IMR-90 (cell line): ENCODE results near the gene TMEM212. TPM values are rescaled to one million over a fixed set of nuclear protein-coding genes. Genes with fewer than 3 reads are reported as not detected.
A peak's percentile ranks its signal among the peaks of the same experiment; 100 is the strongest.

Source experiments
- ATAC-seq: fragments of 200-7000 bp; cut with Tn5 transposase; 2 replicates; pipeline ENCODE4 v1.9.1; 2020; ENCODE audit warnings: low read depth, mild to moderate bottlenecking, moderate library complexity
- BruUV-seq: library from RNA; stranded (reverse); fragments of 400-500 nt; replicated peaks from 2 replicates; lab custom pipeline; 2021; lab: Mats Ljungman, UMichigan
- CTCF ChIA-PET: fragments of 300-600 bp; formaldehyde crosslinking; extraction: SDS; loops from one replicate; lab custom pipeline; 2021; ENCODE audit warnings: antibody characterized with exemption; lab: Yijun Ruan, JAX
- POLR2A ChIA-PET: fragments of 300-600 bp; sonication (Branson Sonifier 250); formaldehyde crosslinking; loops from one replicate; lab custom pipeline; 2022; ENCODE audit warnings: antibody characterized with exemption; ENCODE audit not compliant: unreplicated experiment; lab: Charles Lee
- DNase-seq: peaks from one replicate; pipeline ENCODE4 v3.0.0; 2013
- H2AFZ ChIP-seq: replicated peaks from 2 replicates; pipeline ENCODE3; 2013; ENCODE audit warnings: low read length, mild to moderate bottlenecking; ENCODE audit not compliant: poor library complexity
- H2AK5ac ChIP-seq: 2 replicates; pipeline ENCODE4 v1.6.1; 2013; ENCODE audit warnings: low read depth, low read length, inconsistent platforms
- H2AK9ac ChIP-seq: replicated peaks from 2 replicates; pipeline ENCODE3; 2013; ENCODE audit warnings: mild to moderate bottlenecking, low read depth, low read length, moderate library complexity; ENCODE audit not compliant: poor library complexity
- H2BK120ac ChIP-seq: 2 replicates; pipeline ENCODE4 v1.6.1; 2013; ENCODE audit warnings: low read depth, low read length, inconsistent platforms
- H2BK15ac ChIP-seq: 3 replicates; pipeline ENCODE4 v1.6.1; 2013; ENCODE audit warnings: low read depth, low read length, inconsistent platforms
- H2BK20ac ChIP-seq: 2 replicates; pipeline ENCODE4 v1.6.1; 2013; ENCODE audit warnings: low read depth, mild to moderate bottlenecking, inconsistent platforms, low read length, moderate library complexity
- H2BK5ac ChIP-seq: 2 replicates; pipeline ENCODE4 v1.6.1; 2013; ENCODE audit warnings: mild to moderate bottlenecking, low read depth, low read length, inconsistent platforms; ENCODE audit not compliant: poor library complexity, severe bottlenecking
- H3K14ac ChIP-seq: replicated peaks from 2 replicates; pipeline ENCODE4 v1.6.1; 2013; ENCODE audit warnings: low read depth, low read length, inconsistent platforms
- H3K18ac ChIP-seq: 2 replicates; pipeline ENCODE4 v1.6.1; 2013; ENCODE audit warnings: low read depth, low read length, control low read depth
- H3K23ac ChIP-seq: 2 replicates; pipeline ENCODE4 v1.6.1; 2013; ENCODE audit warnings: low read depth, low read length, inconsistent platforms
- H3K27ac ChIP-seq: 2 replicates; pipeline ENCODE4 v1.5.1; 2013; ENCODE audit warnings: mild to moderate bottlenecking, control low read depth, low read length; ENCODE audit not compliant: insufficient read depth
- H3K27me3 ChIP-seq: 2 replicates; pipeline ENCODE4 v1.6.1; 2013; ENCODE audit warnings: low read length; ENCODE audit not compliant: control insufficient read depth, insufficient read depth
- H3K36me3 ChIP-seq: 2 replicates; pipeline ENCODE4 v1.6.1; 2013; ENCODE audit warnings: low read length, mixed read lengths; ENCODE audit not compliant: control insufficient read depth, insufficient read depth
- H3K4ac ChIP-seq: 2 replicates; pipeline ENCODE4 v1.6.1; 2013; ENCODE audit warnings: low read depth, low read length, inconsistent platforms
- H3K4me1 ChIP-seq: 2 replicates; pipeline ENCODE4 v1.6.1; 2013; ENCODE audit warnings: low read length, mixed read lengths; ENCODE audit not compliant: control insufficient read depth, insufficient read depth
- H3K4me2 ChIP-seq: 2 replicates; pipeline ENCODE4 v1.6.1; 2013; ENCODE audit warnings: low read depth, mild to moderate bottlenecking, control low read depth, low read length, moderate library complexity
- H3K4me3 ChIP-seq: 2 replicates; pipeline ENCODE4 v1.5.1; 2013; ENCODE audit warnings: low read depth, mild to moderate bottlenecking, control low read depth, low read length, moderate library complexity; ENCODE audit not compliant: insufficient read depth
- H3K56ac ChIP-seq: 2 replicates; pipeline ENCODE4 v1.6.1; 2013; ENCODE audit warnings: low read length, inconsistent platforms; ENCODE audit not compliant: insufficient read depth; ENCODE audit errors: extremely low read depth
- H3K79me1 ChIP-seq, 2 experiments: 2 replicates each; pipeline ENCODE4 v1.6.1; 2013; ENCODE audit warnings: low read length in 2 of 2, inconsistent platforms in 1 of 2, low read depth in 1 of 2
- H3K9ac ChIP-seq: 2 replicates; pipeline ENCODE4 v1.6.1; 2013; ENCODE audit warnings: low read depth, low read length, control low read depth
- H3K9me1 ChIP-seq: 2 replicates; pipeline ENCODE4 v1.6.1; 2013; ENCODE audit warnings: low read length, inconsistent platforms; ENCODE audit not compliant: insufficient read depth
- H3K9me3 ChIP-seq: 2 replicates; pipeline ENCODE4 v1.6.1; 2013; ENCODE audit warnings: low read length; ENCODE audit not compliant: control insufficient read depth, insufficient read depth
- H4K20me1 ChIP-seq: 2 replicates; pipeline ENCODE4 v1.6.1; 2013; ENCODE audit warnings: low read length, inconsistent platforms; ENCODE audit not compliant: insufficient read depth
- H4K5ac ChIP-seq: 2 replicates; pipeline ENCODE4 v1.6.1; 2013; ENCODE audit warnings: mild to moderate bottlenecking, low read depth, low read length, control low read depth
- H4K8ac ChIP-seq, 2 experiments: 2 replicates each; pipeline ENCODE4 v1.6.1; 2013; ENCODE audit warnings: low read depth in 2 of 2, low read length in 2 of 2, control low read depth in 1 of 2, inconsistent platforms in 1 of 2
- H4K91ac ChIP-seq: 2 replicates; pipeline ENCODE4 v1.6.1; 2013; ENCODE audit warnings: low read depth, low read length, inconsistent platforms; ENCODE audit not compliant: insufficient read depth
- CHD1 ChIP-seq: IDR thresholded peaks from 2 replicates; pipeline ENCODE4 v1.6.1; 2012; ENCODE audit warnings: low read depth, low read length, improper control_type of control experiment
- FOS ChIP-seq: fragments of 150-350 bp; IDR thresholded peaks from 2 replicates; pipeline ENCODE4 v1.6.1; 2016; ENCODE audit warnings: low read depth, low read length
- MAFK ChIP-seq: IDR thresholded peaks from 2 replicates; pipeline ENCODE4 v1.6.1; 2012; ENCODE audit warnings: low read depth, low read length, improper control_type of control experiment
- MAZ ChIP-seq: IDR thresholded peaks from 2 replicates; pipeline ENCODE4 v1.6.1; 2012; ENCODE audit warnings: low read depth, mild to moderate bottlenecking, low read length, improper control_type of control experiment, moderate library complexity, borderline replicate concordance
- MXI1 ChIP-seq: IDR thresholded peaks from 2 replicates; pipeline ENCODE4 v1.6.1; 2012; ENCODE audit warnings: low read depth, mild to moderate bottlenecking, low read length, moderate library complexity, borderline replicate concordance
- RAD21 ChIP-seq: IDR thresholded peaks from 2 replicates; pipeline ENCODE4 v1.6.1; 2012; ENCODE audit warnings: low read length, improper control_type of control experiment
- RCOR1 ChIP-seq: IDR thresholded peaks from 2 replicates; pipeline ENCODE4 v1.6.1; 2012; ENCODE audit warnings: mild to moderate bottlenecking, low read length, improper control_type of control experiment; ENCODE audit not compliant: insufficient replicate concordance
- RFX5 ChIP-seq: IDR thresholded peaks from 2 replicates; pipeline ENCODE4 v1.8.0; 2012; ENCODE audit warnings: low read depth, mild to moderate bottlenecking, low read length, moderate library complexity
- SMC3 ChIP-seq: fragments of 150-350 bp; IDR thresholded peaks from 2 replicates; pipeline ENCODE4 v1.6.1; 2016; ENCODE audit warnings: low read depth, mild to moderate bottlenecking, antibody characterized with exemption, low read length, moderate library complexity
- WGBS, 2 experiments: methylation state at CpG; one replicate each; pipeline versions ENCODE4 v1.1.5 to v1.1.7; 2013; ENCODE audit warnings: missing lambda C conversion rate in 2 of 2; ENCODE audit not compliant: insufficient read length in 1 of 2; ENCODE audit errors: extremely low coverage in 2 of 2; 5-methylcytosine and 5-hydroxymethylcytosine counted together
- dilution Hi-C: fragments of 300-500 bp; cut with HindIII; formaldehyde crosslinking; loops from one replicate; pipeline ENCODE4 v1.14.3; 2018; ENCODE audit warnings: low sequenced_read_pairs; ENCODE audit not compliant: unreplicated experiment
- in situ Hi-C: fragments of 300-500 bp; cut with MboI; formaldehyde crosslinking; loops from 3 replicates; pipeline ENCODE4 v1.14.3; 2019; ENCODE audit warnings: low sequenced_read_pairs, inconsistent platforms, mixed read lengths
- intact Hi-C: fragments of 100-400 bp; cut with micrococcal nuclease; formaldehyde crosslinking; loops from 2 replicates; pipeline ENCODE4 v1.10.0; 2022
- polyA plus RNA-seq, 3 experiments: library from polyadenylated mRNA; depleted of rRNA; stranded (reverse); fragments of >200 nt; gene quantifications; 2 replicates each; pipeline ENCODE4 v1.2.3, GENCODE V29; 2012; ENCODE audit warnings: low replicate concordance in 1 of 3
- total RNA-seq: library from RNA; depleted of rRNA; stranded (reverse); fragments of >200 nt; gene quantifications from 2 replicates; pipeline ENCODE4 v1.2.3, GENCODE V29; 2012
- TF ChIP-seq, protein P1 (sequence below): conservative IDR thresholded peaks from 2 replicates; pipeline ENCODE4 v1.5.1; 2012; ENCODE audit warnings: mild to moderate bottlenecking, low read depth, low read length, improper control_type of control experiment
- TF ChIP-seq, protein P2 (sequence below): fragments of 150-350 bp; IDR thresholded peaks from 2 replicates; pipeline ENCODE4 v1.6.1; 2016; ENCODE audit warnings: low read depth, mild to moderate bottlenecking, low read length, moderate library complexity, borderline replicate concordance

TMEM212 gene
- total and polyA plus RNA-seq, 2 of the 4 experiments (the other 2 are of a cell fraction): not detected

DNA sequence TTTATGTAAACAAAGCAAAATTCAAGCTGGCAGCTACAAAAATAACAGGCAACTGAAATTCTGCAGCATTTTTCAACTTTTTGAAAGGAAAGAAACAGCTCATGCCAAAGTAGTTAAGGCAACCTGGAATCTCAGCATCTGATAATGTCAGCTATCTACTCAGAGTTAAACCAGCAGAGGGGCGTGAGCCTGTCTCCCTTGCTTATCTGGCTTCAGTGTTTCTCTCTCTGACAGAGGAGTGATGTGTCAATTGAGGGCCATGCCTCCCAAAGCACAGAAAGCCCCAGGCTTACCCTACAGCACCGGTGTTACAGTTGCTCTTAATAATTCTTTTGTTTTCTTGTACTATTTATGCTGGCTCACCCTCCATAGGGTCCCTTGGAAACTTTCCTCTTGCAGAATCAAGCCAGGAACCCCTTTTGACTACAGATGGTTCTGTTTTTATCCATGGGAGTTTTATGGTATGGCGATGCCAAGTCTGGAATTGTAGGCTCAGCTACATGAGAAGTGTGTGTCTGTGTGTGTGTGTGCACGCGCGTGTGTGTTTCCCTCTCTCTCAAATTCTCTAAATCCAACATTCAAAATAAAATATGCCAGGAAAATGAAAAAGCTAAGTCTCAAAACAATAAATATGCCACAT lies 7.3 kb downstream of the TMEM212 start:
- intact Hi-C loops (no loop called here), dilution Hi-C loops (no loop called here), in situ Hi-C loops (no loop called here)
- Histone ChIP-seq H4K20me1 (no peaks in the 10 kb centered on the region), H2AFZ (peak overlapping the region; percentile 16), H2AK9ac (no peak overlapping the region), H3K14ac (0 out of 2 replicates have a peak overlapping the region, but pooled peaks have one; percentile 34), H3K9ac (no peak overlapping the region), H2BK20ac (peak overlapping the region; percentile 71; the same call in 1 of the 2 replicates), H2AK5ac (no peak overlapping the region), H3K4me3 (no peak overlapping the region), H2BK120ac (peak overlapping the region; percentile 32; the same call in 1 of the 2 replicates), H3K9me3 (peaks cover 9% of the 10 kb centered on the region), H3K79me1 (no peaks in the 10 kb centered on the region), H3K9me1 (peaks cover 3% of the 10 kb centered on the region), H3K4ac (peak overlapping the region; percentile 69; the same call in 1 of the 2 replicates), H3K4me2 (no peak overlapping the region; the same call in 1 of the 2 replicates), H3K56ac (no peak overlapping the region), H4K5ac (no peak overlapping the region), H2BK5ac (no peak overlapping the region), H3K36me3 (no peaks in the 10 kb centered on the region), H3K18ac (peak overlapping the region; percentile 31; the same call in 1 of the 2 replicates), H4K8ac (peak overlapping the region in 1 of 2 experiments; percentile 7; a peak in 1 of 4 replicates), H2BK15ac (peak overlapping the region; percentile 39; the same call in 1 of the 3 replicates), H3K23ac (peak overlapping the region; percentile 82; the same call in 1 of the 2 replicates), H3K4me1 (peaks cover 12% of the 10 kb centered on the region), H3K27ac (no peak overlapping the region), H4K91ac (peak overlapping the region; percentile 30; the same call in 1 of the 2 replicates), H3K27me3 (no peaks in the 10 kb centered on the region)
- POLR2A ChIA-PET: interaction anchor here (0.6 kb wide), 1 partner anchor 598 kb away, joined by 3 read pairs; no protein-coding TSS in a partner anchor
- peak; percentile 8 for ATAC-seq
- no peak for DNase-seq
- no TSS peak for BruUV-seq
- CTCF ChIA-PET: interaction anchor here (1.0 kb wide), 2 partner anchors 18 to 44 kb away, joined by 3 to 4 read pairs; no protein-coding TSS in a partner anchor
- no CpG with 5 or more reads among the region's 6 CpGs for WGBS, 2 experiments
- TF ChIP-seq MAFK (no peak), RAD21 (no peak), RCOR1 (no peak), SMC3 (no peak), CHD1 (no peak), MXI1 (no peak), MAZ (no peak), FOS (no peak), RFX5 (no peak)
- TF ChIP-seq, protein P1, sequence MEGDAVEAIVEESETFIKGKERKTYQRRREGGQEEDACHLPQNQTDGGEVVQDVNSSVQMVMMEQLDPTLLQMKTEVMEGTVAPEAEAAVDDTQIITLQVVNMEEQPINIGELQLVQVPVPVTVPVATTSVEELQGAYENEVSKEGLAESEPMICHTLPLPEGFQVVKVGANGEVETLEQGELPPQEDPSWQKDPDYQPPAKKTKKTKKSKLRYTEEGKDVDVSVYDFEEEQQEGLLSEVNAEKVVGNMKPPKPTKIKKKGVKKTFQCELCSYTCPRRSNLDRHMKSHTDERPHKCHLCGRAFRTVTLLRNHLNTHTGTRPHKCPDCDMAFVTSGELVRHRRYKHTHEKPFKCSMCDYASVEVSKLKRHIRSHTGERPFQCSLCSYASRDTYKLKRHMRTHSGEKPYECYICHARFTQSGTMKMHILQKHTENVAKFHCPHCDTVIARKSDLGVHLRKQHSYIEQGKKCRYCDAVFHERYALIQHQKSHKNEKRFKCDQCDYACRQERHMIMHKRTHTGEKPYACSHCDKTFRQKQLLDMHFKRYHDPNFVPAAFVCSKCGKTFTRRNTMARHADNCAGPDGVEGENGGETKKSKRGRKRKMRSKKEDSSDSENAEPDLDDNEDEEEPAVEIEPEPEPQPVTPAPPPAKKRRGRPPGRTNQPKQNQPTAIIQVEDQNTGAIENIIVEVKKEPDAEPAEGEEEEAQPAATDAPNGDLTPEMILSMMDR: no peak
- TF ChIP-seq, protein P2, sequence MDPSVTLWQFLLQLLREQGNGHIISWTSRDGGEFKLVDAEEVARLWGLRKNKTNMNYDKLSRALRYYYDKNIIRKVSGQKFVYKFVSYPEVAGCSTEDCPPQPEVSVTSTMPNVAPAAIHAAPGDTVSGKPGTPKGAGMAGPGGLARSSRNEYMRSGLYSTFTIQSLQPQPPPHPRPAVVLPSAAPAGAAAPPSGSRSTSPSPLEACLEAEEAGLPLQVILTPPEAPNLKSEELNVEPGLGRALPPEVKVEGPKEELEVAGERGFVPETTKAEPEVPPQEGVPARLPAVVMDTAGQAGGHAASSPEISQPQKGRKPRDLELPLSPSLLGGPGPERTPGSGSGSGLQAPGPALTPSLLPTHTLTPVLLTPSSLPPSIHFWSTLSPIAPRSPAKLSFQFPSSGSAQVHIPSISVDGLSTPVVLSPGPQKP: no peak
